Tibial nerve (tissue), 4 donors: ENCODE measurements around the gene SIPA1L2. TPM values are rescaled to one million over a fixed set of nuclear protein-coding genes. Genes with fewer than 3 reads are reported as not detected.

Source experiments
- DNase-seq, 2 donors: peaks; one replicate each; pipeline ENCODE4 v3.0.0-alpha.2; 2019; ENCODE audit warnings: low spot score in 2 of 2
- H3K27ac ChIP-seq, 4 donors: fragments of 200-600 bp; sonication (generic) in 3 of 4; one replicate each; pipeline ENCODE4 v1.5.1; 2017 to 2019; ENCODE audit warnings: mild to moderate bottlenecking in 1 of 4
- H3K27me3 ChIP-seq, 2 donors: fragments of 200-600 bp; sonication (generic) in 1 of 2; one replicate each; pipeline versions ENCODE4 v1.5.1 to v1.6.0; 2017 to 2019
- H3K36me3 ChIP-seq, 3 donors: fragments of 200-600 bp; sonication (generic); one replicate each; pipeline ENCODE4 v1.5.1; 2018 to 2019
- H3K4me1 ChIP-seq, 4 donors: fragments of 200-600 bp; sonication (generic) in 3 of 4; one replicate each; pipeline ENCODE4 v1.5.1; 2017 to 2019
- H3K4me3 ChIP-seq, 4 donors: fragments of 200-600 bp; sonication (generic) in 3 of 4; one replicate each; pipeline ENCODE4 v1.5.1; 2017 to 2019; ENCODE audit warnings: mild to moderate bottlenecking in 1 of 4, moderate library complexity in 1 of 4
- H3K9me3 ChIP-seq, 4 donors: fragments of 200-600 bp; sonication (generic) in 3 of 4; one replicate each; pipeline ENCODE4 v1.5.1; 2017 to 2019
- EP300 ChIP-seq, 2 donors: sonication (generic); formaldehyde crosslinking; IDR thresholded peaks; one replicate each; pipeline ENCODE4 v1.6.1; 2017; ENCODE audit warnings: antibody characterized with exemption in 2 of 2, mild to moderate bottlenecking in 1 of 2
- POLR2A ChIP-seq, 2 donors: fragments of 450-650 bp; IDR thresholded peaks; one replicate each; pipeline ENCODE4 v1.6.1; 2017; ENCODE audit warnings: antibody characterized with exemption in 2 of 2, mild to moderate bottlenecking in 2 of 2, moderate library complexity in 2 of 2
- WGBS, 2 donors: methylation state at CpG; one replicate each; pipeline ENCODE4 v1.1.5; 2018; 5-methylcytosine and 5-hydroxymethylcytosine counted together
- total RNA-seq, 4 donors: library from RNA; depleted of rRNA; stranded (reverse); fragments of >200 nt; gene quantifications; one replicate each; pipeline ENCODE4 v1.1.0, GENCODE V29; 2016
- TF ChIP-seq, protein P1 (sequence below), 5 experiments: fragments of 200-600 bp in 3 of 5; fragments of 450-650 bp in 2 of 5; sonication (generic) in 3 of 5; IDR thresholded peaks; one replicate each; pipeline ENCODE4 v1.5.1; 2016 to 2019; ENCODE audit warnings: antibody characterized with exemption in 5 of 5, mild to moderate bottlenecking in 3 of 5, moderate library complexity in 2 of 5

SIPA1L2 gene, protein sequence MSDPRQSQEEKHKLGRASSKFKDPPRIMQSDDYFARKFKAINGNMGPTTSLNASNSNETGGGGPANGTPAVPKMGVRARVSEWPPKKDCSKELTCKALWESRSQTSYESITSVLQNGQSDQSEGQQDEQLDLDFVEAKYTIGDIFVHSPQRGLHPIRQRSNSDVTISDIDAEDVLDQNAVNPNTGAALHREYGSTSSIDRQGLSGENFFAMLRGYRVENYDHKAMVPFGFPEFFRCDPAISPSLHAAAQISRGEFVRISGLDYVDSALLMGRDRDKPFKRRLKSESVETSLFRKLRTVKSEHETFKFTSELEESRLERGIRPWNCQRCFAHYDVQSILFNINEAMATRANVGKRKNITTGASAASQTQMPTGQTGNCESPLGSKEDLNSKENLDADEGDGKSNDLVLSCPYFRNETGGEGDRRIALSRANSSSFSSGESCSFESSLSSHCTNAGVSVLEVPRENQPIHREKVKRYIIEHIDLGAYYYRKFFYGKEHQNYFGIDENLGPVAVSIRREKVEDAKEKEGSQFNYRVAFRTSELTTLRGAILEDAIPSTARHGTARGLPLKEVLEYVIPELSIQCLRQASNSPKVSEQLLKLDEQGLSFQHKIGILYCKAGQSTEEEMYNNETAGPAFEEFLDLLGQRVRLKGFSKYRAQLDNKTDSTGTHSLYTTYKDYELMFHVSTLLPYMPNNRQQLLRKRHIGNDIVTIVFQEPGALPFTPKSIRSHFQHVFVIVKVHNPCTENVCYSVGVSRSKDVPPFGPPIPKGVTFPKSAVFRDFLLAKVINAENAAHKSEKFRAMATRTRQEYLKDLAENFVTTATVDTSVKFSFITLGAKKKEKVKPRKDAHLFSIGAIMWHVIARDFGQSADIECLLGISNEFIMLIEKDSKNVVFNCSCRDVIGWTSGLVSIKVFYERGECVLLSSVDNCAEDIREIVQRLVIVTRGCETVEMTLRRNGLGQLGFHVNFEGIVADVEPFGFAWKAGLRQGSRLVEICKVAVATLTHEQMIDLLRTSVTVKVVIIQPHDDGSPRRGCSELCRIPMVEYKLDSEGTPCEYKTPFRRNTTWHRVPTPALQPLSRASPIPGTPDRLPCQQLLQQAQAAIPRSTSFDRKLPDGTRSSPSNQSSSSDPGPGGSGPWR (N-terminal part only)
- 10 to 100 TPM; 29.8 to 56.4 (median 40.7) TPM for total RNA-seq

DNA sequence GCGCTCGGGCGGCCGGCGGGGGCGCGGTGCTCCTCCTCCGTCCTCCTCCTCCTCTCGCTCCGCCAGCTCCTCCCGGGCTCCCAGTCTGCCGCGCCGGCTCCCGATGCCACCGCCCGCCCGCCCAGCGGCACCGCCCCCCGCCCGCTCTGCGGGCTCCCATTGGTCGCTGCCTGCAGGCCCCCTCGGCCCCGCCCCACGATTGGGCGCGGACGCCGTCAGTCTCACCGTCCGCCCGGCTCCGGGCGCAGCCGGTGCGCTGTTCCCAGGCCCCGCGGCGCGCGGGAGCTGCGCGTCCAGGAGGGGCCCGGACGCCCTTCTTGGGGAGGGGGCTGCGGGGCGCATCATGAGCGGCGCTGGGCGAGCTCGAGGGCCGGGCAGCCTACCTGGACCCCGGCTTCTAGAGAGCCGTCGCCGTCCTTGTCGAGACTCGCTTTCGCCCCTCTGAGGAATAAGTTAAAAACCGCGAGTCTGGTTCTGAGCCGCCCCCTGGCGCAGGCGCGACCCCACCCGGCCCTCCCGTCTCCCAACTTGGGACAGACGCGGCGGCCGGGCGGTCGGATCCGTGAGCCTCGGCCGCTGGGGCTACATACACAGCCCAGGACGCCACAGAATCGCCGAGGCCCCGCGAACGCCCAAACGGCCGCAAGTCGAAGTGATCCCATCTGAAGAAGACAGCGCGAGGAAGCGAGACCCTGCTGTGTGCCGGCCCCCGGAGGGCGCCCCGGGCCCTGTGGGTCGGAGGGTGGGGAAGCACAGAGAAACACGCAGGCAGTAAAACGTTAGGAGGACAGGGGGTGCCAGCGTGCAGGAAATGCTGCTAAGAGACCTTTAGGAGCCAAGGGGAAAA, at the start of gene SIPA1L2:
SIPA1L2 (minus strand) TSS at position 87 of the 847 bp plus-strand sequence. CDS start 114,794 bp downstream, outside the sequence.
- peaks cover 0 to 31% (median 8%) of the 10 kb centered on the region in 4 donors for H3K4me1 ChIP-seq
- H3K27ac ChIP-seq, result peak within 1 kb of the TSS; percentile 91 to 97 (median 94)
- DNase-seq, result peak; percentile 85 to 90
- no peaks in the 10 kb centered on the region for H3K9me3 ChIP-seq
- H3K4me3 ChIP-seq, result peak within 1 kb of the TSS; percentile 88 to 97 (median 94)
- peak in 1 of 2 donors; percentile 89 for TF ChIP-seq EP300 (IDR thresholded peaks at IDR 0.05)
- TF ChIP-seq, protein P1, sequence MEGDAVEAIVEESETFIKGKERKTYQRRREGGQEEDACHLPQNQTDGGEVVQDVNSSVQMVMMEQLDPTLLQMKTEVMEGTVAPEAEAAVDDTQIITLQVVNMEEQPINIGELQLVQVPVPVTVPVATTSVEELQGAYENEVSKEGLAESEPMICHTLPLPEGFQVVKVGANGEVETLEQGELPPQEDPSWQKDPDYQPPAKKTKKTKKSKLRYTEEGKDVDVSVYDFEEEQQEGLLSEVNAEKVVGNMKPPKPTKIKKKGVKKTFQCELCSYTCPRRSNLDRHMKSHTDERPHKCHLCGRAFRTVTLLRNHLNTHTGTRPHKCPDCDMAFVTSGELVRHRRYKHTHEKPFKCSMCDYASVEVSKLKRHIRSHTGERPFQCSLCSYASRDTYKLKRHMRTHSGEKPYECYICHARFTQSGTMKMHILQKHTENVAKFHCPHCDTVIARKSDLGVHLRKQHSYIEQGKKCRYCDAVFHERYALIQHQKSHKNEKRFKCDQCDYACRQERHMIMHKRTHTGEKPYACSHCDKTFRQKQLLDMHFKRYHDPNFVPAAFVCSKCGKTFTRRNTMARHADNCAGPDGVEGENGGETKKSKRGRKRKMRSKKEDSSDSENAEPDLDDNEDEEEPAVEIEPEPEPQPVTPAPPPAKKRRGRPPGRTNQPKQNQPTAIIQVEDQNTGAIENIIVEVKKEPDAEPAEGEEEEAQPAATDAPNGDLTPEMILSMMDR (IDR thresholded peaks at IDR 0.05), result peak in 4 of 5 experiments; percentile 57 to 71 (median 58)
- peak; percentile 71 to 91 for TF ChIP-seq POLR2A (IDR thresholded peaks at IDR 0.05)
- H3K36me3 ChIP-seq, result no peaks in the 10 kb centered on the region
- 0 to 1% methylated on average over 24 to 62 of the region's 98 CpGs for WGBS, 2 donors
- no peaks in the 10 kb centered on the region for H3K27me3 ChIP-seq

DNA sequence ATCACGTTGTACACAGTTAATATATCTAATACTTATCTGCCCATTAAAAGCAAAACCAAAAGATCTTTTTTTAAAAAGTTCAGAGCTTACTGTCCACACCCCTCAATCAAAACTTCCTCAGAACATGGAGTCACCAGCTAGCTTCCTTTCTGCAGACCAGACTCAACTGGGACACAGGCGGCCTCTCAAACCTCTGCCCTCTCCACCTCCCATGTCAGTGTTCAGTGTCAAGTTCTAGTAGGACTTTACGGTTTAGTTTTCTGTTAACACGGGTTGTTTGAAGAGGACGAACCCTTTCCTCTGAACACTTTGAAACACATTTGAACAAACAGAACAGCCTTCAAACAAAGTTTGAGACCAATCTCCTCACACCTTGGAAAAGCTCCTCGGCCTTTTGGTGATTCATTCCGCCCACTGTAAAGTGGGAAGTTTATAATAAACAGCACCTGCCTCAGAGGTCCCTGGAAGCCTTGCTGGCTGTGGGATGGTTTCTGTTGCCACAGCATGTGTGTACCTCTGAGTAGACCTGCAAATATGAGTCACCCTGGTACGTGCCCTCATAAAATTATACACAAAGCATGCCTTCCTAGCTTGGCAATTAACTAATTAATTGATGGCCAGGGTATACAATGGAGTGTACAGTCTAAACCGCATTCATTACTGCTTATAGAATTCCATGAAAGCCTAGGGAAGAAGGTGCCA, 48.4 kb upstream of the SIPA1L2 start:
- Histone ChIP-seq H3K4me3 (no peak overlapping the region), H3K9me3 (peaks cover 0 to 5% (median 0%) of the 10 kb centered on the region in 4 donors), H3K27me3 (no peaks in the 10 kb centered on the region), H3K4me1 (no peaks in the 10 kb centered on the region), H3K27ac (no peak overlapping the region), H3K36me3 (no peaks in the 10 kb centered on the region)
- TF ChIP-seq, protein P1 (IDR thresholded peaks at IDR 0.05), result no peak
- TF ChIP-seq EP300 (IDR thresholded peaks at IDR 0.05), result no peak
- TF ChIP-seq POLR2A (IDR thresholded peaks at IDR 0.05), result no peak
- 75 to 79% methylated on average over 9 of the region's 9 CpGs for WGBS, 2 donors
- DNase-seq, result no peak

DNA sequence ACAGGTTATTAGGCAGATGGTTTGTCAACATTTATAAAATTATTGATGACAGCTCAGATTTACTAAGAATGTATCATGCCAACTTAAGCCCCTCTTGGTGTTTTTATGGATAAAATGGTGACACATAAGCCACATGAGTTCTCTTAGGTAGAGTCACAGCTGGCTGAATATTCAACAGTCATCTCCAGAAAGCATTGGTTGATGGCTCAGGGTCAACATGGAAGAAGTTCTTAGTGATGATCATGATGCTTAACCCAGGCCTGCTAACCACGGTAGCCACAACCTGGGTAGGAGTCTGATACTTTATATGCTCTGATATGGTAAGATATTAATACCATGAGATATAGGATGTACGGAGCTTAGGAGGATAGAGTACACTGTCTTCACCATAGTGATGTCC, 46.4 kb upstream of the SIPA1L2 start:
- no peaks in the 10 kb centered on the region for H3K36me3 ChIP-seq
- no peaks in the 10 kb centered on the region for H3K27me3 ChIP-seq
- H3K4me3 ChIP-seq, result no peak overlapping the region
- H3K27ac ChIP-seq, result no peak overlapping the region
- H3K4me1 ChIP-seq, result no peaks in the 10 kb centered on the region
- WGBS, 2 donors, result 95 to 97% methylated on average over 2 of the region's 2 CpGs
- no peak for TF ChIP-seq EP300 (IDR thresholded peaks at IDR 0.05)
- TF ChIP-seq POLR2A (IDR thresholded peaks at IDR 0.05), result no peak
- TF ChIP-seq, protein P1 (IDR thresholded peaks at IDR 0.05), result no peak
- no peak for DNase-seq
- peaks cover 0 to 5% (median 0%) of the 10 kb centered on the region in 4 donors for H3K9me3 ChIP-seq

DNA sequence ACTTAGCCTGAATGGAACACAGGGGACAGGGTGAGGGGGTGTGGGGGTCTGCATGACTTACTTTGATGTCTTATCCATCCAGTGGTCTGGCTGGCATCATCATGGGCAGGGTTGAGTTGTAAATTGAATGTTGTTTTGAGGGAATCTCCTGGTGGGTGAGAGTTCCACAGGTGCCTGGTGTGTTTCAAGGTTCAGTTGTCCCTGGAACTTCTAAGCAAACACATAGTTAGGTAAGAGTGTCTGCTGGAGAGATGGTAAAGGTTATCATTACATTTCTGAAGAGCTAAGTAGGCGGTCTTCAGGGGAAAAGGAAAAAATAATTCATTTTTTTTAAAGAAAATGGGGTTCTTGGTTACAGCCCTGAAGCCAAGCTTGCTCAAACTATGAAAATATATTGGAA, 46.0 kb upstream of the SIPA1L2 start:
- Histone ChIP-seq H3K27ac (no peak overlapping the region), H3K4me1 (no peaks in the 10 kb centered on the region), H3K27me3 (no peaks in the 10 kb centered on the region), H3K9me3 (peaks cover 0 to 5% (median 0%) of the 10 kb centered on the region in 4 donors), H3K4me3 (no peak overlapping the region), H3K36me3 (no peaks in the 10 kb centered on the region)
- WGBS, 2 donors, result 91 to 100% methylated on average over 1 of the region's 1 CpG
- TF ChIP-seq POLR2A (IDR thresholded peaks at IDR 0.05), result no peak
- TF ChIP-seq EP300 (IDR thresholded peaks at IDR 0.05), result no peak
- TF ChIP-seq, protein P1 (IDR thresholded peaks at IDR 0.05), result no peak
- DNase-seq, result no peak
